Measurements from ENCODE around the gene OTOS. TPM values are rescaled to one million over a fixed set of nuclear protein-coding genes. Genes with fewer than 3 reads are reported as not detected.

The OTOS gene
- total RNA-seq, 1 donor from 2014 or later, result not detected

DNA sequence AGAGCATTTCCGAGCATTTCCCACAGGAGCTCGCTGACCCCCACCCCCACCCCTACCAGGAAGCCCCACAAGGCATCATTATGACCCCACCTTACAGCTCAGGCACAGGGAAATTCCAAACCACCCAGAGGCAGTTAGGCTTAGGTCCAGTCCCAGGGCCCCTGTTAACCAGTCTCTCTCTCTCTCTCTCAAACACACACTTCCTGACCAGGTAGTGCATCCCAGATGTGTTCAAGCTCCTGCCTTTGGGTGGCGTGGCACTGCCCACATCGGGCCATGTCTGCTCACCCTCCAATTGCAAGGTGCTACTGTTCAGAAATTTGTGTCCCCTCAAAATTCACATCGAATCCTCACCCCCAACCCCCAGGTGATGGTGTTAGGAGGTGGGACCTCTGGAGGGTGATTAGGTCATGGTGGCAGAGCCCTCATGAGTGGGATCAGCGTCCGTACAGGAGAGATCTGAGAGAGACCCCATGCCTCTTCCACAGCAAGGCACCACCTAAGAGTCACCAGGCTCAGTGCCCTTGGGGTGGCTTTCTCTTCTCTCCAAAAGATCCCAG lies 13.2 kb downstream of the OTOS start:
- no peak overlapping the region for H3K4me3 Mint-ChIP-seq (ENCODE audit: unreplicated experiment)

GRCh38 chr2:240126731-240127130 lies 13.7 kb downstream of the OTOS start:
- TF ChIP-seq EZH2 (IDR thresholded peaks at IDR 0.05; ENCODE audit: insufficient read depth, low read length), result no peak
- TF ChIP-seq, protein P1, sequence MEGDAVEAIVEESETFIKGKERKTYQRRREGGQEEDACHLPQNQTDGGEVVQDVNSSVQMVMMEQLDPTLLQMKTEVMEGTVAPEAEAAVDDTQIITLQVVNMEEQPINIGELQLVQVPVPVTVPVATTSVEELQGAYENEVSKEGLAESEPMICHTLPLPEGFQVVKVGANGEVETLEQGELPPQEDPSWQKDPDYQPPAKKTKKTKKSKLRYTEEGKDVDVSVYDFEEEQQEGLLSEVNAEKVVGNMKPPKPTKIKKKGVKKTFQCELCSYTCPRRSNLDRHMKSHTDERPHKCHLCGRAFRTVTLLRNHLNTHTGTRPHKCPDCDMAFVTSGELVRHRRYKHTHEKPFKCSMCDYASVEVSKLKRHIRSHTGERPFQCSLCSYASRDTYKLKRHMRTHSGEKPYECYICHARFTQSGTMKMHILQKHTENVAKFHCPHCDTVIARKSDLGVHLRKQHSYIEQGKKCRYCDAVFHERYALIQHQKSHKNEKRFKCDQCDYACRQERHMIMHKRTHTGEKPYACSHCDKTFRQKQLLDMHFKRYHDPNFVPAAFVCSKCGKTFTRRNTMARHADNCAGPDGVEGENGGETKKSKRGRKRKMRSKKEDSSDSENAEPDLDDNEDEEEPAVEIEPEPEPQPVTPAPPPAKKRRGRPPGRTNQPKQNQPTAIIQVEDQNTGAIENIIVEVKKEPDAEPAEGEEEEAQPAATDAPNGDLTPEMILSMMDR (IDR thresholded peaks at IDR 0.05; ENCODE audit: insufficient read depth, low read depth, low read length), result no peak
- no peak overlapping the region for H3K27ac Mint-ChIP-seq (ENCODE audit: unreplicated experiment)
- no peak for FAIRE-seq

More for the DNA sequence above, 13.2 kb downstream of the OTOS start:
- peaks cover 5% of the 10 kb centered on the region for H3K79me2 ChIP-seq (ENCODE audit: insufficient read depth, low read length)
- no peaks in the 10 kb centered on the region for H3K9me3 Mint-ChIP-seq (ENCODE audit: unreplicated experiment)
- H3K4me1 Mint-ChIP-seq (ENCODE audit: low read depth, unreplicated experiment), result no peaks in the 10 kb centered on the region
- H3K36me3 ChIP-seq (ENCODE audit: insufficient read depth, low read length), result peaks cover 30% of the 10 kb centered on the region
- H3K27me3 ChIP-seq (ENCODE audit: insufficient read depth, low read length), result no peaks in the 10 kb centered on the region
- no peak overlapping the region for H3K4me3 ChIP-seq (ENCODE audit: insufficient read depth, low read depth, low read length)
- H3K27ac ChIP-seq (ENCODE audit: low read depth, low read length), result no peak overlapping the region
- TF ChIP-seq, protein P1 (IDR thresholded peaks at IDR 0.05; ENCODE audit: insufficient read depth, low read depth, low read length), result no peak
- TF ChIP-seq EZH2 (IDR thresholded peaks at IDR 0.05; ENCODE audit: insufficient read depth, low read length), result no peak
- no peak overlapping the region for H3K27ac Mint-ChIP-seq (ENCODE audit: unreplicated experiment)
- DNase-seq (ENCODE audit: low read depth) (no peak), FAIRE-seq (no peak)
- peaks cover 23% of the 10 kb centered on the region for H3K36me3 Mint-ChIP-seq (ENCODE audit: low read depth, unreplicated experiment)
- H3K27me3 Mint-ChIP-seq (ENCODE audit: low read depth, unreplicated experiment), result no peaks in the 10 kb centered on the region
- no peak overlapping the region for H3K4me2 ChIP-seq (ENCODE audit: low read length)
- H3K9ac ChIP-seq (ENCODE audit: low read length), result no peak overlapping the region
- no peaks in the 10 kb centered on the region for H3K9me3 ChIP-seq (ENCODE audit: insufficient read depth, low read depth, low read length)
- peaks cover 8% of the 10 kb centered on the region for H4K20me1 ChIP-seq (ENCODE audit: insufficient read depth, low read length)
- no peaks in the 10 kb centered on the region for H3K4me1 ChIP-seq (ENCODE audit: insufficient read depth, low read length)
- H2AFZ ChIP-seq (ENCODE audit: low read depth, low read length), result no peak overlapping the region

GRCh38 chr2:240125742-240126141 lies 14.7 kb downstream of the OTOS start:
- TF ChIP-seq EZH2 (IDR thresholded peaks at IDR 0.05; ENCODE audit: insufficient read depth, low read length), result no peak
- TF ChIP-seq, protein P1 (IDR thresholded peaks at IDR 0.05; ENCODE audit: insufficient read depth, low read depth, low read length), result no peak
- no peak overlapping the region for H2AFZ ChIP-seq (ENCODE audit: low read depth, low read length)
- Mint-ChIP-seq H3K4me1 (ENCODE audit: low read depth, unreplicated experiment) (no peaks in the 10 kb centered on the region), H3K4me3 (ENCODE audit: unreplicated experiment) (no peak overlapping the region), H3K27me3 (ENCODE audit: low read depth, unreplicated experiment) (no peaks in the 10 kb centered on the region), H3K27ac (ENCODE audit: unreplicated experiment) (no peak overlapping the region), H3K9me3 (ENCODE audit: unreplicated experiment) (no peaks in the 10 kb centered on the region), H3K36me3 (ENCODE audit: low read depth, unreplicated experiment) (peaks cover 21% of the 10 kb centered on the region)
- H3K79me2 ChIP-seq (ENCODE audit: insufficient read depth, low read length), result no peaks in the 10 kb centered on the region
- no peak for DNase-seq (ENCODE audit: low read depth)
- no peak overlapping the region for H3K9ac ChIP-seq (ENCODE audit: low read length)
- no peak overlapping the region for H3K4me3 ChIP-seq (ENCODE audit: insufficient read depth, low read depth, low read length)
- no peaks in the 10 kb centered on the region for H3K4me1 ChIP-seq (ENCODE audit: insufficient read depth, low read length)
- H3K9me3 ChIP-seq (ENCODE audit: insufficient read depth, low read depth, low read length), result no peaks in the 10 kb centered on the region
- H3K27me3 ChIP-seq (ENCODE audit: insufficient read depth, low read length), result no peaks in the 10 kb centered on the region
- no peaks in the 10 kb centered on the region for H4K20me1 ChIP-seq (ENCODE audit: insufficient read depth, low read length)
- H3K4me2 ChIP-seq (ENCODE audit: low read length), result no peak overlapping the region
- no peak for FAIRE-seq
- peaks cover 17% of the 10 kb centered on the region for H3K36me3 ChIP-seq (ENCODE audit: insufficient read depth, low read length)
- no peak overlapping the region for H3K27ac ChIP-seq (ENCODE audit: low read depth, low read length)

More at GRCh38 chr2:240126731-240127130, 13.7 kb downstream of the OTOS start:
- H4K20me1 ChIP-seq (ENCODE audit: insufficient read depth, low read length), result peaks cover 4% of the 10 kb centered on the region
- no peaks in the 10 kb centered on the region for H3K4me1 ChIP-seq (ENCODE audit: insufficient read depth, low read length)
- H3K4me3 Mint-ChIP-seq (ENCODE audit: unreplicated experiment), result no peak overlapping the region
- H3K27ac ChIP-seq (ENCODE audit: low read depth, low read length), result no peak overlapping the region
- H3K36me3 Mint-ChIP-seq (ENCODE audit: low read depth, unreplicated experiment), result peaks cover 23% of the 10 kb centered on the region
- H3K4me1 Mint-ChIP-seq (ENCODE audit: low read depth, unreplicated experiment), result no peaks in the 10 kb centered on the region
- H3K27me3 Mint-ChIP-seq (ENCODE audit: low read depth, unreplicated experiment), result no peaks in the 10 kb centered on the region
- no peaks in the 10 kb centered on the region for H3K9me3 ChIP-seq (ENCODE audit: insufficient read depth, low read depth, low read length)
- peaks cover 25% of the 10 kb centered on the region for H3K36me3 ChIP-seq (ENCODE audit: insufficient read depth, low read length)
- peaks cover under 1% of the 10 kb centered on the region for H3K79me2 ChIP-seq (ENCODE audit: insufficient read depth, low read length)
- H2AFZ ChIP-seq (ENCODE audit: low read depth, low read length), result no peak overlapping the region
- H3K4me3 ChIP-seq (ENCODE audit: insufficient read depth, low read depth, low read length), result no peak overlapping the region
- DNase-seq (ENCODE audit: low read depth), result no peak
- H3K4me2 ChIP-seq (ENCODE audit: low read length), result no peak overlapping the region
- no peaks in the 10 kb centered on the region for H3K9me3 Mint-ChIP-seq (ENCODE audit: unreplicated experiment)
- H3K27me3 ChIP-seq (ENCODE audit: insufficient read depth, low read length), result no peaks in the 10 kb centered on the region
- no peak overlapping the region for H3K9ac ChIP-seq (ENCODE audit: low read length)
